Nephron (organoid): Measurements from ENCODE around the gene SLAMF6.
"Not testable (repeated sequence)": the region's sequence is repeated elsewhere in the genome, so short reads cannot be mapped to it uniquely, and the experiment has no call there.

Experiments
- H3K27ac Mint-ChIP-seq, 3 experiments: 2 replicates each; pipeline ENCODE4 v1.8.0; 2020; ENCODE audit warnings: mixed read lengths in 3 of 3, mild to moderate bottlenecking in 2 of 3, moderate library complexity in 1 of 3
- H3K27me3 Mint-ChIP-seq: 2 replicates; pipeline ENCODE4 v1.8.0; 2021; ENCODE audit warnings: low read depth, mild to moderate bottlenecking, moderate library complexity, mixed read lengths
- H3K36me3 Mint-ChIP-seq: 2 replicates; pipeline ENCODE4 v1.8.0; 2020; ENCODE audit warnings: low read depth, mixed read lengths
- H3K4me1 Mint-ChIP-seq: 2 replicates; pipeline ENCODE4 v1.8.0; 2020; ENCODE audit warnings: mixed read lengths
- H3K4me3 Mint-ChIP-seq, 3 experiments: 2 replicates each; pipeline ENCODE4 v1.8.0; 2020; ENCODE audit warnings: mild to moderate bottlenecking in 3 of 3, mixed read lengths in 3 of 3, moderate library complexity in 2 of 3
- H3K9me3 Mint-ChIP-seq: 2 replicates; pipeline ENCODE4 v1.8.0; 2020; ENCODE audit warnings: mixed read lengths
- TF ChIP-seq, protein P1 (sequence below), 3 experiments: fragments of 200-600 bp; sonication (generic); IDR thresholded peaks; one replicate each; pipeline ENCODE4 v1.5.0; 2021; ENCODE audit warnings: antibody characterized with exemption in 3 of 3; ENCODE audit not compliant: unreplicated experiment in 3 of 3

The SLAMF6 gene

DNA sequence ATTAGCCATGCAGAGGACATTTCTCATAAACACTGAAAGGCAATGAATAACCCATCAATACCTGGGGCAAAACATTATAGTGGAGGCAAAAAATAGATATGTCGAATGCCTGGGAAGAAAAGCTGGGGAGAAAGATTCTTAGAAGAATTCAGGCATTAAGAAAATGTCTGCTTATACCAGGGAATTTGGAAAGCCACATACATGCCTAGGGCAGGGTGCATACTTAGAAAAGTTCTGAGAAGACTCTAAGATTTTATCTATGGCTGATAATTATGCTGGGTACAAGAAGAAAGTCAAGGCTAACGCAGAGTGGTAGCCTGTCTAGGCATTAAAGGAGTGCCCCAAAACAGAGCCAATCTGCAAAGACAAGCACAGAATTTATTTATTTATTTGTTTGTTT lies 18.4 kb downstream of the SLAMF6 start:
- H3K27me3 Mint-ChIP-seq = peaks cover 8% of the 10 kb centered on the region
- H3K4me1 Mint-ChIP-seq = no peaks in the 10 kb centered on the region
- H3K9me3 Mint-ChIP-seq = peaks cover 33% of the 10 kb centered on the region
- TF ChIP-seq, protein P1, sequence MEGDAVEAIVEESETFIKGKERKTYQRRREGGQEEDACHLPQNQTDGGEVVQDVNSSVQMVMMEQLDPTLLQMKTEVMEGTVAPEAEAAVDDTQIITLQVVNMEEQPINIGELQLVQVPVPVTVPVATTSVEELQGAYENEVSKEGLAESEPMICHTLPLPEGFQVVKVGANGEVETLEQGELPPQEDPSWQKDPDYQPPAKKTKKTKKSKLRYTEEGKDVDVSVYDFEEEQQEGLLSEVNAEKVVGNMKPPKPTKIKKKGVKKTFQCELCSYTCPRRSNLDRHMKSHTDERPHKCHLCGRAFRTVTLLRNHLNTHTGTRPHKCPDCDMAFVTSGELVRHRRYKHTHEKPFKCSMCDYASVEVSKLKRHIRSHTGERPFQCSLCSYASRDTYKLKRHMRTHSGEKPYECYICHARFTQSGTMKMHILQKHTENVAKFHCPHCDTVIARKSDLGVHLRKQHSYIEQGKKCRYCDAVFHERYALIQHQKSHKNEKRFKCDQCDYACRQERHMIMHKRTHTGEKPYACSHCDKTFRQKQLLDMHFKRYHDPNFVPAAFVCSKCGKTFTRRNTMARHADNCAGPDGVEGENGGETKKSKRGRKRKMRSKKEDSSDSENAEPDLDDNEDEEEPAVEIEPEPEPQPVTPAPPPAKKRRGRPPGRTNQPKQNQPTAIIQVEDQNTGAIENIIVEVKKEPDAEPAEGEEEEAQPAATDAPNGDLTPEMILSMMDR (IDR thresholded peaks at IDR 0.05; ENCODE audit: unreplicated experiment in 3 of 3) = no peak
- no peak overlapping the region for H3K4me3 Mint-ChIP-seq
- no peak overlapping the region for H3K27ac Mint-ChIP-seq
- no peaks in the 10 kb centered on the region for H3K36me3 Mint-ChIP-seq

DNA sequence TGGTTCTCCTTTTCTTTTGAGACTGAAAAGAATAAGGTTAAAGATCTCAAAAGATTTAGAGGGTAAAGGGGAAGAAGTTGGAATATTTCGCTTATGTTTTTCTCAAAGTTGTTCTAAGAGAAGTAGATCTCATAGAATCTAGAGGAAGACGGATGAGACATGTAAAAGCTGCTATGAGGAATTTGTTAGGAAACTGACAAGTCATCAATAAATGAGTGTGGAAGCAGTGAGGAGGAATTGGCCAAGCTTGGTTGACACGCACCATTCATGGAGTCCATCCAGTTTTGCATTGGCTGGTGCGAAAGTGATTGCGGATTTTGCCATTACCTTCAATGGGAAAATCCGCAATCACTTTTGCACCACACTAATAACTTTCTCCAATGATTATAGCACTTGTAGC lies 20.0 kb downstream of the SLAMF6 start:
- Mint-ChIP-seq H3K27me3 (no peaks in the 10 kb centered on the region), H3K36me3 (no peaks in the 10 kb centered on the region), H3K9me3 (peaks cover 30% of the 10 kb centered on the region)

DNA sequence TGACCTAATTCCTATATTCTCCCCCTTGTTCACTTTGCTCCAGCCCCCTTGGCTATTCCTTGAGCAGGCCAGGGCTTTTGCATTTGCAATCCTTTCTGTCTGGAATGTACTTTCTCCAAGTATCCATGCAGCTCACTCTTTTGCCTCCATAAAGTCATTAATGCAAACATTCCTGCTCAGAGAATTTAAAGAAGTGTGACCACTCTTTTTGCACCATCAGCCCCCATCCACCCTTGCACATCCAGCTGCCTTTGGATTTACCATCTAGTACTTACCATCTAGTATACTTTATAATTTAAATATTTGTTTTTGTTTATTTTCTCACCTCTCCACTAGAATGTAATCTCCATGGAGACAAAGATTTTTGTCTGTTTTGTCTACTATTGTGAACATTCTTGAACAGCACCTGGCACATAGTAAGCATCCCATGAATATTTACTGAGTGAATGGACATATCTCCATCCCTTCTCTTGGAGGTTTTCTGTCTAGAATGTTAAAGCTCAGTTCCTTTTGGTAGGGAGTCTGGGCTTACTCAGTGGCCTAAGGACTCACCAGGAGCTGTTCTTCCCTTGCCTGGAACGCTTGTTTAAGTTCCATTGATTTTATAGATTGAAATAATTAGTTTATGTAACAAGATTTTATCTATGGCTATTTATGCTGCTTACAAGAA lies 22.6 kb downstream of the SLAMF6 start:
- no peak overlapping the region for H3K27ac Mint-ChIP-seq
- TF ChIP-seq, protein P1 (IDR thresholded peaks at IDR 0.05; ENCODE audit: unreplicated experiment in 3 of 3) = no peak
- H3K27me3 Mint-ChIP-seq = no peaks in the 10 kb centered on the region
- H3K4me1 Mint-ChIP-seq = no peaks in the 10 kb centered on the region
- no peak overlapping the region for H3K4me3 Mint-ChIP-seq
- no peaks in the 10 kb centered on the region for H3K36me3 Mint-ChIP-seq
- peaks cover 11% of the 10 kb centered on the region for H3K9me3 Mint-ChIP-seq

More for the DNA sequence above, 20.0 kb downstream of the SLAMF6 start:
- no peak overlapping the region for H3K27ac Mint-ChIP-seq
- H3K4me3 Mint-ChIP-seq = no peak overlapping the region
- H3K4me1 Mint-ChIP-seq = no peaks in the 10 kb centered on the region
- TF ChIP-seq, protein P1 (IDR thresholded peaks at IDR 0.05; ENCODE audit: unreplicated experiment in 3 of 3) = no peak

DNA sequence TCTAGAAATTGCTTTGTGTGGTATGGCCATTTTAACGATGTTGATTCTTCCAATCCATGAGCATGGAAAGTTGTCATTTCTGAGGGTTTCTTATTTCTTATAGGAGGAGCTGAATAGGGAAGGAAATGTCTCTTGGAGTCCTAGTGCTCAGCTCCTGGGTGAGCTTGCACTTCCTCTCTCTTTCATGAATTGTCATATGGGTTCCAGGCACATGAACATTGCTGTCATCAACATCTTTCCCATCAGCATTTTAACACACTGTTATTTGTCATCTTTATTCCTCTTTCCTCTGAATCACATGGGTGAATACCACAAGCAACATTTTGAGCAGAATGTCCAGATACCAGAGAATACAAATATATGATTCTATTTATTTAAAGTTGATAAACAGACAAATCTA lies 23.4 kb downstream of the SLAMF6 start:
- Mint-ChIP-seq H3K27ac (no peak overlapping the region), H3K27me3 (no peaks in the 10 kb centered on the region), H3K9me3 (peaks cover 11% of the 10 kb centered on the region), H3K36me3 (no peaks in the 10 kb centered on the region), H3K4me1 (no peaks in the 10 kb centered on the region), H3K4me3 (no peak overlapping the region)
- TF ChIP-seq, protein P1 (IDR thresholded peaks at IDR 0.05; ENCODE audit: unreplicated experiment in 3 of 3) = no peak

DNA sequence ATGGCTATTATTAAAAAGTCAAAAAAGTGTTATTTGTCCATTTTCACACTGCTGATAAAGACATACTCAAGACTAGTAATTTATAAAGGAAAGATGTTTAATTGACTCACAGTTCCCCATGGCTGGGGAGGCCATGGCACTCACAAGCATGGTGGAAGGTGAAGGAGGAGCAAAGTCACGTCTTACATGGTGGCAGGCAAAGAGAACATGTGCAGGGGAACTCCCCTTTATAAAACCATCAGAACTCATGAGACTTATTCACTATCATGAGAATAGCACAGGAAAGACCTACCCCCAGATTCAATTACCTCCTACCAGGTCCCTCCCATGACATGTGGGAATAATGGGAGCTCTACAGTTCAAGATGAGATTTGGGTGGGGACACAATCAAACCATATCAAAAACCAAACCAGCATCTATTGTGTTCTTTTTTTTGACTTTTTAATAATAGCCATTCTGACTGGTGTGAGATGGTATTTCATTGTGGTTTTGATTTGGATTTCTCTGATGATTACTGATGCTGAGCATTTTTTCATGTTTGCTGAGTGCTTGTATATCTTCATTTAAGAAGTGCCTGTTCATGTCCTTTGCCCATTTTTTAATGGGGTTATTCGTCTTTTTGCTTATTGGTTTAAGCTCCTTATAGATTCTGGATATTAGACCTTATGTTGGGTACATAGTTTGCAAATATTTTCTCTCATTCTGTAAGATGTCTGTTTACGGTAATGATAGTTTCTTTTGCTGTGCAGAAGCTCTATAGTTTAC lies 24.6 kb downstream of the SLAMF6 start:
- not testable (repeated sequence) for H3K27ac Mint-ChIP-seq, H3K27me3 Mint-ChIP-seq, H3K4me3 Mint-ChIP-seq, H3K36me3 Mint-ChIP-seq, H3K4me1 Mint-ChIP-seq
- peaks cover 11% of the 10 kb centered on the region for H3K9me3 Mint-ChIP-seq

DNA sequence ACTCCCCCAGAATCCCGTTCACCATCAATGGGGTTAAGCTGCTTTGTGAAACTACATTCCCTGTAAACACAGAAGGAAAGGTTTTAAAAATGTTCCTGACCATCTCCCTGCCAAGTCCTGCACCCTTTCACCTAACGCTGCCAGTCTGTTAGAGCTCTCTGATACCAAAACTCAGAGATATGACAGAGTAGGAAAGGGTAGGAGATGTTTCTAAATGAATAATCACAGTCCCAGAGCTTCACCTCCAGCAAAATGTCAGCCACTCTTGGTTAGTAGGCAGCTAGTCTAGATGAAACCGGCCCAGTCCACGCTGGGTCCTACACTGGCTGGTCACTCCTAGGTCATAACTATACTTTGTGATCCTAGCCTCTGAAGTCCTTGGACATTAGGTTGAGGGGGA lies 26.7 kb downstream of the SLAMF6 start:
- TF ChIP-seq, protein P1 (IDR thresholded peaks at IDR 0.05; ENCODE audit: unreplicated experiment in 3 of 3) = no peak
- Mint-ChIP-seq H3K4me3 (no peak overlapping the region), H3K27ac (no peak overlapping the region), H3K4me1 (no peaks in the 10 kb centered on the region), H3K27me3 (no peaks in the 10 kb centered on the region), H3K9me3 (peaks cover 5% of the 10 kb centered on the region), H3K36me3 (no peaks in the 10 kb centered on the region)
